ENCODE measurements around the gene SLC2A9. TPM values are rescaled to one million over a fixed set of nuclear protein-coding genes. Genes with fewer than 3 reads are reported as not detected.

SLC2A9 gene
- total RNA-seq (2014; rRNA removed; shearing (Covaris generic)): 0.35 TPM in 1 of 2 replicates, not detected in the other

DNA sequence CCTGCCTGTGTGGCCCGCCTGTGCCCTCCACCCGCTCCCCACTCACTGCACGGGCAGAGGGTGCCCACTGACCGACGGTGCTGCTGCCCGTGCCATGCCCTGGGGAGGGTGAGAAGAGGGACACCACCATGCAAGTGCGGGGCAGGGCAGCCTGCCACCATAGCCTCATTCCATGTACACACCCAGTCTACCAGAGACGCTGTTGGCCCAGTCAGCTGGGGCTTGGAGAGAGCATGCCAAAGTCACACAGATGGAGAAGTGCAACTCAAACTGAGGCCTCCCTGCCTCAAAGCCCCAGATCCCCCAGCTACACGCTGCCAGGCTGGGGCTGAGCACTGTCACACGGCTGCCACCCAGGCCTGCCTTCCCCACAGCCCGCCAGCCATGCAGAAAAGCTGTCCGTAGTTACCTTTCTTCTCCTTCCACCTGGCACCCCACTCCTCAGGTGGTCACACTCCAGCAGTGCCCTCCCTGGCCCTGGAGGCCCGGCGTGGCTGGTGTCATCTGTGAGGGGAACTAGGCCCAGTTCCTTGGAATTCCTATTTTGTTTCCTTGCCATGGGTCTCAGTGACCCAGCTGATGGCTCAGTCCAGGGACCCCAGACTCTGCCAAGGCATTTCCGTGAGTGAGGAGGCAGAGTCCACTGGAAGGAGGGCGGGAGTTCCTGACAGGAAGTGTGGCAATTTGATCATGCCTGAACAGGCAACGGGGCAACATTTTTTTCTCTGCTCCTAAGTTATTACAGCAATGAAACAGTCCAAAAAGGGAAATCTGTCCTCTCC lies at the start of gene SLC2A9:
Gene SLC2A9 (minus strand): TSS at position 627 of the 782 bp plus-strand sequence. CDS start 68 bp downstream, at position 559.
- DNase-seq (ENCODE audit: low spot score): no peak

DNA sequence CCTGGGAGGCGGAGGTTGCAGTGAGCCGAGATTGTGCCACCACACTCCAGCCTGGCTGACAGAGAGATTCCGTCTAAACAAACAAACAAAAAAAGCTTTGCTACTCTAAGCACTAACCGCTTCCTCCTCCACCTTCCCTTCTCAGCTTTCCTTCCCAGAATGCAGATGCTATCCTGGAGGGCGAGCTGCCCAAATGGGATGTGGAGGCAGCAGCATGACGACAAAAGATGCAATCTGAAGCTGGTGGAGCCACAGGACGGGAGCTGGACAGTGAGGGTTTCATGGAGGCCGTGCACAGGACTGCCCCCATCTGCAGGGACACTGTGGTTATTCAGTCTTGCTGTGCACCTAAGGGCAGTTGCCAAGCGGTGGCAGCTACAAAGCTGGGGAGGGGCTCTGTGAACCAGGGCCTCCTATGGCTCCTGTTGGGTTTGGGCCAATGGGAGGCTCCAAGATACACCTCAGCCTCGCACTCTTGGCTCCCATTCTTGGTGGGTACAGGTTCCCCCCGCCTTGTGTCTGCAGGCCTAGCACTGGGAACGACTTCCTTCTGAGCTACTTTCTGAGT lies 47.9 kb upstream of the SLC2A9 start:
- DNase-seq (ENCODE audit: low spot score): no peak

DNA sequence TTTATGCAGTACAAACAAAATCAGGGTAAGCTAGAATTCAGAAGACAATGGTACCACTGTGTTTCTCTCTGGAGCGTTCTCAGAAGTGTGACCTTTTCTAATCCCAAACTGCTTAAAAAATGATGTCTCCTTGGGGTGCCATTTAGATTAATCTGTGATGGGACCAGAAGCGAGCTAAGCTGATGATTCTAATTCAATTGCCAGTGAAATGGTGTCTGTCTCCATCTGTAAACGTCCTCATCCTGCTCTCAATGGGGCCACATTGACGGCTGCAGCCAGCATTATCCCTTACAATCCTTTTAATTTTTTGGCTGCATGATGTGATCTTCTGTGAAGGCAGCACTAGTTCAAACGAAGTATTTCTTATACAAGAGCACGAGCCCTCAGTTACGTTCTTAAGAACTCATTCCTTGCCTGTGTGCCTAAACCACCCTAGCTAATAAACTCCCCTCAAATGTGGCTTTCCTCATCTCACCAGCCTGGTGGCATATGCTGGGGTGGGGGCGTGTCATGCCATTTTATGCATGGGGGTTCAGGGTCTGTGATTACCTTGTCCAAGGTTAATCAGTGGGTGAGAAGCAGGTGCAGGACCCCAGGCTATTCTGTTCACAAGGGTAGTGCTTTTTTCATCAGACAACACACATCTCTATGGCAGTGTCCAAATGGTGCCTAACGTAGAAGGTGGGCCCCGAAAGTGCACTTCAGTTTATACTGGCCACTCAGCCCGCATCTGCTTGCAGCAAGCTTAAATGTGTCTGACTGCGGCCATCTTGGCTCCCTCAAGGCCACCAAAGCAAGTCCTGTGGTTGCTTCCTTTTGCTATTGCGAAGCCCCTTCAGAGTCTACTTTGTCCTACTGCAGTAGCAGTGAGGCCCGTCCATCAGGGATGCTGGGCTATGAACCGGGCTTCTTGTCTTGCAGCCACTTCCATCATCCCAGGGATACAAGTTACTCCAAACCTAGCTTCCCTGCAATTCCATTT lies 45.7 kb upstream of the SLC2A9 start:
- DNase-seq (ENCODE audit: low spot score): no peak

DNA sequence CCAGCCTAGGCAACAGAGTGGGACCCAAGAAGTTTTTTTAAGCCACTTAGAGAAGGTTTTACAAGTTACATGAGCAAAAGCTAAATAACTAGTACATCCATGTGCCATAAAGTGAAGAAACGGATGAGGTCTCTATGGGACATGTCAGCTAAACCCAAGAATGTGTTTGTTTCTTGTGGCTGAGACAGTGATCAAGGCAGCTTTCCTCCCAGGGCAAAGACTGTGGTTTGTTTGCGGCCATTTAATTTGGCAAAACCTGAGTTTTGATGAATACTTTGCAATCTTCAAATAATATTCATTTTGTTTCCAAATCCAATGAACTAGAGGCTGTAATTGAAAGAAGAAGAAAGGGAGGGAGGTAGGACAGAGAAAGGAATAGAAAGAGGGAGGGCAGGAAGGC lies 44.9 kb upstream of the SLC2A9 start:
- no peak for DNase-seq (ENCODE audit: low spot score)

DNA sequence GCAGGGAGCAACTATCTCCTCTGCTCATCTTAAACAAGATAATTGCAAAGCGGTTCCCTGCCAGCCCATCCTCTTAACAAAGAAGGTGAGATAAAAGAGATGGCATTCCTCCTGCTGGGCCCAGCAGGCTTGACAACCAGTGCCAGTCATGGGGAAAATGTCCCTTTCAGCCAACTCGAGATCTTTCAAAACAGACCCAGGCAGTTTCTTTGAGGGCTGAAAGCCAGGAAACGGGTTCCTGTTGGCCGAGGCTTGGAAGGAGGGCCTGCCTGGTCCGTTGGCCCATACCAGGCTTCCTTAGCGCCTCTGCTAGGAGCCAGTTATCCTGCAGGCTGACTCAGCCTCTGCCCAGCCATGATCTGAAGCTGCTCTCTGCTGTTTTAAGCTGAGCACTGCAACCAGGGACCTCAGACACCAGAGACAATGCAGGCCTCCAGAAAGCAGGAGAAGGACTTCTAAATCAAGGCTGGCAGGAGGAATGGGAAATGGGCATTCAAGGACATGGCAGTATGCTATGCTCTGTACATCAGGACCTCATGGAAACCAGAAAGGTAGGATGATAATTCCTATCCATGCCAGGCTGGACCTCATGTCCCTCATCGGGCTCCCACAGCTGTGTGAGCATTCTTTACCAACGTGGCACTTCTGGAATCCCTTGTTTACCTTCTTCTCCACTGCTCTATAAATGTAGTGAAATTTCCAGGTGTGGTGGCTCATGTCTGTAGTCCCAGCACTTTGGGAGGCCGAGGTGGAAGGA lies 42.4 kb upstream of the SLC2A9 start:
- DNase-seq (ENCODE audit: low spot score): no peak

DNA sequence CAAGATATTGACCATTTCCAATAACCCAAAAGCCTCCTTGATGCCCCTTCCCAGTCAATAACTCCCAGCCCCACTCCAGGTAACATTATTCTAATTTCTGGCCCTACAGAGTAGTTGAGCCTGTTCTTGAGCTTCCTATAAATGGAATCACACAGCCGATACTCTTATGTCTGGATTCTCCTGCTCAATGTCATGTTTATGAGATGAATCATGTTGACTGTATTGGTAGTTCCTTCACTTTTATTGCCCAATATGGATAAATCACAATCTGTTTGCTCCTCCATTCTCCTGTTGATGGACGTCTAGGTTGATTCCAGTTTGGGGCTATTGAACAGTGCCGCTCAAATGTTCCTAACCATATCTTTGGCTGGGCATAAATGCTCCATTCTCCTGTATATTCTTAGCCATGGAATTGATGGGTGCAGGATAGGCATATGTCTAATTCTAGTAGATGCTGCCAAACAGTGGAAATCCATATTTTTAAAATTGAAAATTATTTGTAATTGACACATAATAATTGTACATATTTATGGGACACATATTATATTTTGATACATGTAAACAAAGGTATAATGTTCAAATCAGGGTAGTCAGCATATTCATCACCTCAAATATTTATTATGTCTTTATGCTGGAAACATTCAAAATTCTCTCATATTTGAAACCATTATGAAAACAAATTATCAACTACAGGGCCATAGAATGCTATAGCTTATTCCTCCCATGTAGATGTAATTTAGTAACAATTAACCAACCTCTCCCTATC lies 40.5 kb upstream of the SLC2A9 start:
- no peak for DNase-seq (ENCODE audit: low spot score)

DNA sequence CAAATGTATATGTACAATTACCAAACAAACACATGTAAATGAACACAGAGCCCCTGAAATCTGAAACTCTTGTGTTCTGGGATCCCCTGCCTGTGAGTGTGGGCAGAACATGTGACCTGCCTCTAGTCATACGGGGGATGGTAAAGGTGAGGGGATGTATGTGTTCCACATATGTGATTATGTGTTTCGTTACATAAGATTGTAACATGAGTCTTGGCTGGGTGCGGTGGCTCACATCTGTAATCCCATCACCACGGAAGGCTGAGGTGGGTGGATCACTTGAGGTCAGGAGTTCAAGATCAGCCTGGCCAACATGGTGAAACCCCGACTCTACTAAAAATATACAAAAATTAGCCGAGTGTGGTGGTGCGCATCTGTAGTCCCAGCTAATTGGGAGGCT lies 37.1 kb upstream of the SLC2A9 start:
- no peak for DNase-seq (ENCODE audit: low spot score)

DNA sequence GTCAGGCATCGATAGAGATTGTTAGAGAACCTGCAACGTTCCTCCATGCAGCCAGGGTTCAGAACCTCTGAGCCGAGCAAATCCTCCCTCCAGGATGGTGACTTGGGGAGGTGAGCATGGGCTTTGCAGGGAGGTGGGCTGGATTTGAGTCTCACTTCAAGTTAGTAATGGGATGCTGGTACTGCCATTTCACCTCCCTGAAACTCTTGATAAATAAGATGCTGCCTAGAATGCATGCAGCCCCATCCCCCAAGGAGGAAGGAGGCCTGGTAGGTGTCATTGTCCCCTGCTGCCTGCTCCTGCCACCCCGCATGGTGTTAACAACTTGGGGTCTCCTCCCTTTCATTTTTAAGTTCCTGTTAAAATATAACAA lies 35.7 kb upstream of the SLC2A9 start:
- no peak for DNase-seq (ENCODE audit: low spot score)

DNA sequence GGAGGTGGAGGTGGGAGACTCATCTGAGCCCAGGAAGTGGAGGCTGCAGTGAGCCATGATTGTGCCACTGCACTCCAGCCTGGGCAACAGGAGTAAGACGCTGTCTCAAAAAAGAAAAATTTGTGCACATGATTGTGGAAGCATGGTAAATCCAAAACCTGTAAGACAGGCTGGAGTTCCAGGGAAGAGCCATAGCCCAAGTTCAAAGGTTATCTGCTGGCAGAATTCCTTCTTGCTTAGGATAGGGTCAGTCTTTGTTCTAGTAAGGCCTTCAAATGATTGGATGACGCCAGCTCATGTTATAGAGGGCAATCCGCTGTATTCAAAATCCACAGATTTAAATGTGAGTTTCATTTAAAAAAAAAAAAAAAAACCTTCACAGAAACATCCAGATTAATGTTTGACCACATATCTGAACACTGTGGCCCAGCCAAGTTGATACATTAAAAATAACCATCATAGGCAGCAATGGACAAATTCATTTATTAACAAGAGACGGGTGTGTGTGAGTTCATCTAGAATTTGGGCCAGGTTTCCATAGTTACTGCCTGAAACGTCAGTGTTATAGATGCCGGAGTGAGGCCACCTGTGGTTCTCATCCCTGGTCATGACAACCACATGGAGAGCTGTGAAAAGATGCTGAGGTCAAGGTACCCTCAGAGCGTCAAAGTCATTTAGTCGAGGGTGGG lies 35.2 kb upstream of the SLC2A9 start:
- no peak for DNase-seq (ENCODE audit: low spot score)

DNA sequence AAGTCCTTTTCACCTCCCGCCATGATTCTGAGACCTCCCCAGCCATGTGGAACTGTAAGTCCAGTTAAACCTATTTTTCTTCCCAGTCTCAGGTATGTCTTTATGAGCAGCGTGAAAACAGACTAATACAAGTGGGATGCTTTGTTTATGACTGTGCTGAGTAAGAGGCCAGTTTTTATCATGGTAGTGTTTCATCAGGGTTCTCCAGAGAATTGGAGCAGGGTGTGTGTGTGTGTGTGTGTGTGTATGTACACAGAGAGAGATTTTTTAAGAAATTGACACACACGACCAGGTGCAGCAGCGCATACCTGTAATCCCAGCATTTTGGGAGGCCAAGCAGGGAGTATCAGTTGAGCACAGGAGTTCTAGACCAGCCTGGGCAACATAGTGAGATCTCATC lies 34.6 kb upstream of the SLC2A9 start:
- DNase-seq (ENCODE audit: low spot score): no peak

DNA sequence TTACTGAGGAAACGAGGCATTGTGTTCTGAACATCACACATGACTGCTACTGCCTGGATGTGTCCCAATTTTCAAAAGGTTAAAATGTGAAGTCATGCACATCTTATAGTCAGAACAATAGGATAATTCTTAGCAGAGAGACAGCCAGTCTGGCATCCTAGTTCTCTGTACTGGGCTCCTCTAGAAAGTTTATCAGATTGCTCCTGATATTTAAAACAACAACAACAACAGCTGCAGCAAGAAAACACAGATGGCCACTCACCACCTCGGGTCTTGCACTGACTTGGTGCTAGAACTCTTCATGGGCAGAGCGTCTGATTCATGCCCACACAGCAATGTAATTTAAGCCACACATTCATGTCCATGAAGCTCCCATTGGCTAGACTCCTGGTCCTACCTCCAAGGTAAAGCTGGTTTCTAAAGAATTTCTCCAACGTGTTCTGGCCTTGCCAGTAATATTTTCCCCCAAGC lies 33.3 kb upstream of the SLC2A9 start:
- DNase-seq (ENCODE audit: low spot score): no peak

DNA sequence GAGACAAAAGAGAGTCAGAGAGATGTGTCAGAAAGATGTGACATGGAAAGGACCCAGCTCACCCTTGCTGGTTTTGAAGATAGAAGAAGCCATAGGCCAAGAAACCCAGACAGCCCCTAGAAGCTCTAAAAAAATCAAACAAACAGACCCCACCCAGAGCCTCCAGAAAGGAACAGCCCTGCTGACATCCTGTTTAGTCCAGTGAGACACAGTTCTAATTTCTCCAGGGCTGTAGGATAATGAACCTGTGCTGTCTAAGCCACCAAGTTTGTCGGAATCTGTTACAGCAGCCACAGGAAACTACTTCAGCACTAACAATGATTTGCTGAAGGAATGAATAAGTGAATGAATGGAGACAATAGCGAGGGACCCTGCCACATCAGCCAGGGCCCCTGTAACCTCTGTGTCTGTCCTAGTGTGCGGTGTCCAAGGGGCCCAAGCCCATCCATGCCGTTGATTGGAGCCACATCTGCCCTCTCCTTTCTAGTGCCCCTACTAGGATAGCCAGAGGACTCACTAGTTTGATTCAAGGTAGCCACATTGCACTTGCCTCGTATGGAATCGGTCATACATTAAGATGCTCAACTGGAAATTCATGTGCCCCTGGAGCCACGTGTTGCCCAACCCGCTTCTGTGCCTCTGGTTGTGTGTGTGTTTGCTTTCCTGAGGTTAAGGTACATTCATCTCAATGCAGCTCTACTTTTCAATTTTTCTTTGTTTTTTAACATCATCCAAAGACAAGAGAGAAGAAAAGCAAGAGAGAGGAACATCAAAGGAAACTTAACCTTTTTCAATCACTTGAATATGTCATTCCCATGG lies 32.5 kb upstream of the SLC2A9 start:
- no peak for DNase-seq (ENCODE audit: low spot score)

DNA sequence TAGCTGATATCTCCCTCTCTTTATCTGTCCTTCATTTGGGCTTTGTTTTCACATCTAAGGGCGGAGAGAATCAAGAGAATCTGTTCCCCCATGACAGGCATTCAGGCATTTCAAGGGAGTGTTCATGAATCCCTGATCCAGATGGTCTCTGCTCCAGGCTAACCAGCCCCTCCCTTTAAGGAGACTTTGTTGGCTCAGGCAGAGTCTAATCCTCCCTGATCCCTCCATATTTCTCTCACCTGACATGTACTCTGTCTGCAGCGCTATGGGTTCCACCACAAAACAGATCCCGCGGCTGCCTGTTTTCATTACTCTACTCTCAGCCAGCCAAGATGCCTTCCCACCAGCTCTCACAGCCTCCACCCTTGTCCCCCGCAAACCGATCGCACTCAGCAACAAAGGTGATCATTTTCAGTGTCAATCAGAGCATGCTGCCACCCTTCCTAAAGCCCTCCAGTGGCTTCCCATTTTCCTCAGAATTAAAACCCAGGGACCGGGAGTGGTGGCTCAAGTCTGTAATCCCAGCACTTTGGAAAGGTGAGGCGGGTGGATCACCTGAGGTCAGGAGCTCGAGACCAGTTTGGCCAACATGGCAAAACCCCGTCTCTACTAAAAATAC lies 30.3 kb upstream of the SLC2A9 start:
- DNase-seq (ENCODE audit: low spot score): no peak

DNA sequence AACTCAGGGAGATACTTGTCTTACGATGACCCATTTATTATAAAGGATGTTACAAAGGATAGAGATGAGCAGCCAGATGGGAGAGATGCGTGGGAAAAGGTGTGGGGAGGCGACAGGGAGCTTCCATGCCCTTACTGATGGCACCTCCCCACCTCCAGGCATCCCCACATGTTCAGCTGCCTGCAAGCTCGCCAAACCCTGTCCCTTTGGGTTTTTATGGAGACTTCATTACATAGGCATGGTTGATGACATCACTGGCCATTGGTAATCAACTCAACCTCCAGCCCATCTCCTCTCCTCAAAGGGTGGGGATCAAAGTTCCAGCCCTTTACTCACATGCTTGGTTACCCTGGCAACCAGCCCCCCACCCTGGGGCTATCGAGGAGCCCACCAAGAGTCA lies 29.4 kb upstream of the SLC2A9 start:
- no peak for DNase-seq (ENCODE audit: low spot score)

DNA sequence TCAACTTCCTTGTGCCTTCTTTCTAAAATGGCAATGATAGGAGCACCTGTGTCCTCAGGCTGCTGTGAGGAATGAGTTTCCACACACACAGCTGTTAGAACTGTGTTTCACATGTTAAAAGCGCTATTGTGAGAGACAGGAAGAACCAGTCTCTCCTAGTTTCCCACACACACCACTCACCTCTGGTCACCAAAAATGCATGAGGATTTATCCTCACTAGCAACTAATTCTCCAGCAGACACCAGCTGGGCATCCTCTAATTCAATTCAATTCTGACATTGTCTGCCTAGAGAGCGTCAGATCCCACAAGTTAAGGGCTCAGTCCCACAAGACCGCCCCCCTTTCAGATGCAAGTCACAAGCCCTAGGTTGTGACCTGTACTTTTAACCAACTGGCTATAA lies 29.0 kb upstream of the SLC2A9 start:
- DNase-seq (ENCODE audit: low spot score): no peak

DNA sequence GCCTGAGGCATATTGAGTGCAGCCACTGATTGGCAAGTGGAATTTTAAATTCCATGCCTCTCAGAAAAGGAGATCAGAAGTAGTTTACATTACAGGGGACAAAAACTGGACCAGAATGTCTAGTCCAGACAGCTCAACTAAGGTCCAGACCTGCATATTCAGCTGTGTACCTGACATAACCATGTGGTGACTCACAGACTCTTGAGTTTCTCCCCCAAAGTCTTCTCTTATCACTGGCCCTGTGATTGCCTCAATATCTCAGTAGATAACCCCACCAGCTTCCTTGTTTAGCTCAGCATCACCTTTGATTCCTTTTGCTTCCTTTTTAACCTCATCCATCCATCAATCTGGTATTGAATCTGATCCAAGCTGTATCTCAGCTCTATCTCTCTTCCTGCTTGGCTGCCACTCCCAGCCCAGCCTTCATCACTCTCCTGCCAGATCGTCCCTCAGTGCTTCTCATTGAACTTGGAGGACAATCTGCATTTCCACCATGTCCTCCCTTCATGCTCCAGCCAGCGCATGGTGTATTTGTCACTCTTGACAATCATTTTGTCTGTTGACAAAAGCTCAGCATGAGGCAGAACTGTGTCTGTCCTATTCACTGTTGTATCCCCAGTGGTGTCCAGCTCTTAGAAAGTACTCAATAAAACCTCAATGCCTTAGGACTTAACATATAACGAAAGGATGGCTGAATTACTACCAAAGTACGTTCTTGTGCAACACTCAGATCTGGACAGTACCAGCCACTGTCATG lies 27.8 kb upstream of the SLC2A9 start:
- DNase-seq (ENCODE audit: low spot score): no peak

DNA sequence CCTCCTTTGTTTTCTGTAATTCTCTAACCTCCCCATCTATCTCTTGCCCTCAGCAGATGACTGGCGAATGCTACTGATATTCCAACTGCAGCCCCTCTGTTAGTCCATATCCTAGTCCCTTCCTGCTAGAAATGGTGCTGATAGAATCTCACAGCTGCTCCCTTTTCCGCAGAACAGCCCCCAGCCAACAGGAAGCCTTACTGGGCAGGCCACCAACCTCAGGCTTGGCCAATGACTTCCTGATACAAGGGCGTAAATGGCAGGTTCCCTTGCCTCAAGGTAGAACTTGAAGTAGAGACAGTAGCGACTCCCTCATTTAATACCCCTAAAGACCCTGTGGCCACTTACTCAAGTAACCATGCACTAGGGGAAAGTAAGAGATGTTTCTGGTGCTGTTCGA lies 26.7 kb upstream of the SLC2A9 start:
- no peak for DNase-seq (ENCODE audit: low spot score)

DNA sequence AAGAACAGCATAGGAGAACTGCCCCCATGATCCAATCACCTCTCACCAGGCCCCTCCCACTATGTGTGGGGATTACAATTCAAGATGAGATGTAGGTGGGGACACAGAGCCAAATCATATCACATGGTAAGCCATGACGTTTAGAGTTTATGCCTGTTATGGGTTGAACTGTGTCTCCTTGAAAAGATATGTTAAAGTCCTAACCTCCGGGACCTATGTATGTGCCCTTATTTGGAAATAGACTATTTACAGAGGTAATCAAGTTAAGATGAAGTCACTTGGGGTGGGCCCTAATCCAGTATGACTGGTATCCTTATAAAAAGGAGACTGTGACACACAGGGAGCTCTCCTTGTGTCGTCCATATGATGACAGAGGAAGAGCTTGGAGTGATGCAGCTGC lies 25.2 kb upstream of the SLC2A9 start:
- no peak for DNase-seq (ENCODE audit: low spot score)

Measured in H4 (cell line).